Ishikawa (cell line): ENCODE measurements around the gene SLC37A1.

ENCODE experiments used
- CEBPB ChIP-seq: IDR thresholded peaks from 2 replicates; pipeline ENCODE4 v1.6.1; 2012
- EGR1 ChIP-seq: IDR thresholded peaks from 2 replicates; pipeline ENCODE4 v1.6.1; 2012
- EP300 ChIP-seq: IDR thresholded peaks from 2 replicates; pipeline ENCODE4 v1.6.1; 2012; ENCODE audit warnings: borderline replicate concordance
- FOXM1 ChIP-seq: IDR thresholded peaks from 2 replicates; pipeline ENCODE4 v1.6.1; 2012; ENCODE audit warnings: low read depth, borderline replicate concordance
- NFIC ChIP-seq: IDR thresholded peaks from 2 replicates; pipeline ENCODE4 v1.6.1; 2012
- REST ChIP-seq: IDR thresholded peaks from 2 replicates; pipeline ENCODE4 v1.6.1; 2012; ENCODE audit warnings: low read depth, mild to moderate bottlenecking
- TAF1 ChIP-seq: IDR thresholded peaks from 2 replicates; pipeline ENCODE4 v1.6.1; 2012; ENCODE audit warnings: low read depth, mild to moderate bottlenecking
- YY1 ChIP-seq: IDR thresholded peaks from 2 replicates; pipeline ENCODE4 v1.6.1; 2012; ENCODE audit warnings: low read depth

- TF ChIP-seq FOXM1 (no peak), TAF1 (no peak), EP300 (no peak), YY1 (no peak), EGR1 (no peak), NFIC (no peak), REST (no peak), CEBPB (no peak)
Observed at GRCh38 chr21:42624936-42625335, 111.3 kb downstream of the SLC37A1 start.
